ENCODE data around the gene MPP7. TPM values are rescaled to one million over a fixed set of nuclear protein-coding genes. Genes with fewer than 3 reads are reported as not detected.

Gene MPP7
- total RNA-seq, 6 experiments from 2014 or later: 0.80 to 2.6 (median 0.86) TPM

- Mint-ChIP-seq H3K9me3 (no peaks in the 10 kb centered on the region), H3K4me3 (no peak overlapping the region)
- TF ChIP-seq CTCF (IDR thresholded peaks at IDR 0.05): no peak
Measured at GRCh38 chr10:28332726-28333125, 29.9 kb upstream of the MPP7 start.

GRCh38 chr10:28331841-28332240, 29.0 kb upstream of the MPP7 start:
- Mint-ChIP-seq H3K4me3 (no peak overlapping the region), H3K36me3 (ENCODE audit: low read depth) (no peaks in the 10 kb centered on the region)
- TF ChIP-seq CTCF (IDR thresholded peaks at IDR 0.05): no peak

More at GRCh38 chr10:28332726-28333125, 29.9 kb upstream of the MPP7 start:
- peaks cover 29% of the 10 kb centered on the region for H3K4me1 Mint-ChIP-seq (ENCODE audit: low read depth)
- peaks cover 23% of the 10 kb centered on the region for H3K27me3 Mint-ChIP-seq (ENCODE audit: insufficient read depth)
- no peak overlapping the region for H3K27ac Mint-ChIP-seq
- H3K36me3 Mint-ChIP-seq (ENCODE audit: low read depth): no peaks in the 10 kb centered on the region
- DNase-seq: no peak

GRCh38 chr10:28331066-28331465, 28.2 kb upstream of the MPP7 start:
- TF ChIP-seq CTCF (IDR thresholded peaks at IDR 0.05): no peak
- DNase-seq: no peak
- Mint-ChIP-seq H3K36me3 (ENCODE audit: low read depth) (no peaks in the 10 kb centered on the region), H3K27ac (no peak overlapping the region), H3K4me3 (no peak overlapping the region), H3K9me3 (no peaks in the 10 kb centered on the region), H3K4me1 (ENCODE audit: low read depth) (peaks cover 46% of the 10 kb centered on the region), H3K27me3 (ENCODE audit: insufficient read depth) (peaks cover 11% of the 10 kb centered on the region)

More at GRCh38 chr10:28331841-28332240, 29.0 kb upstream of the MPP7 start:
- Mint-ChIP-seq H3K27me3 (ENCODE audit: insufficient read depth) (peaks cover 16% of the 10 kb centered on the region), H3K27ac (no peak overlapping the region), H3K4me1 (ENCODE audit: low read depth) (peaks cover 38% of the 10 kb centered on the region), H3K9me3 (no peaks in the 10 kb centered on the region)
- peak; percentile 94 for DNase-seq

- Mint-ChIP-seq H3K4me3 (no peak overlapping the region), H3K27ac (no peak overlapping the region), H3K4me1 (ENCODE audit: low read depth) (peaks cover 37% of the 10 kb centered on the region), H3K9me3 (no peaks in the 10 kb centered on the region), H3K27me3 (ENCODE audit: insufficient read depth) (peaks cover 3% of the 10 kb centered on the region), H3K36me3 (ENCODE audit: low read depth) (no peaks in the 10 kb centered on the region)
- DNase-seq: no peak
- TF ChIP-seq CTCF (IDR thresholded peaks at IDR 0.05): no peak
Measured at GRCh38 chr10:28328346-28328745, 25.5 kb upstream of the MPP7 start.

GRCh38 chr10:28327491-28327880, 24.6 kb upstream of the MPP7 start:
- Mint-ChIP-seq H3K27me3 (ENCODE audit: insufficient read depth) (peaks cover 3% of the 10 kb centered on the region), H3K9me3 (no peaks in the 10 kb centered on the region), H3K36me3 (ENCODE audit: low read depth) (no peaks in the 10 kb centered on the region), H3K4me3 (peak overlapping the region; percentile 36), H3K4me1 (ENCODE audit: low read depth) (peaks cover 37% of the 10 kb centered on the region), H3K27ac (peak overlapping the region; percentile 62; the same call in 1 of the 2 replicates)
- no peak for TF ChIP-seq CTCF (IDR thresholded peaks at IDR 0.05)
- DNase-seq: peak; percentile 46
